NCI-H226 (cell line): ENCODE data around the gene CHMP6.

Source experiments
- DNase-seq: peaks from one replicate; pipeline ENCODE4 v3.0.0-alpha.2; 2015

The CHMP6 gene

DNA sequence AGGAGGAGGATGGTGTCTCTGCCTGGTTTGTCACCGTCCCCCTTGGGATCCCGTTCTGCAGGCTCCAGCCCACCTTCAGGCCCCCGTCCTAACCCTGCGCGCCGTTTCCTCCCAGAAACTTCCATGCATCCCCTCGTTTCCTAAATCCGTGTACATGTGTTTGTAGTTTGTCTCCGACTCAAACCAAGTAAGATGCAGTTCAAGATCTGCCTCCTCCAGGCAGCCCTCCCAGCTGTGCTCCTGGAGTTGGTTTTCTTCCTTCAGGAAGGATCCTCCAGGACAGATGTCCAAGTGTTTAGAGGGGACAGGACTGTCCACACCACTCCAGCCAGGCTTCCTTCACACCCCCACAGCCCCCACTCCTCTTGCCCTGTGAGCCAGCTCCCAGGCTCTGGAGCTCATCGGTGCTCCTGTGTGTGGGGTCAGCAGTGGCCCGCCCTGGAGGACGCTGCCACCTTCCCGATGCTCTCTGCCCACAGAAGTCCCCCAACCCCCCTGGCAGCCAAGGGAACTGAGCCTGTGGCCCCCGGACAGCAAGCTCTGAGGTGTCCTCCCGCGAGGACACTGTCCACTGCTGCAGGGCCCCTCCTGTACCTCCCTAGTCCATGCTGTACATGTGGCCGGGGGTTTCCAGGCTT lies 54.6 kb downstream of the CHMP6 start:
- DNase-seq = no peak

DNA sequence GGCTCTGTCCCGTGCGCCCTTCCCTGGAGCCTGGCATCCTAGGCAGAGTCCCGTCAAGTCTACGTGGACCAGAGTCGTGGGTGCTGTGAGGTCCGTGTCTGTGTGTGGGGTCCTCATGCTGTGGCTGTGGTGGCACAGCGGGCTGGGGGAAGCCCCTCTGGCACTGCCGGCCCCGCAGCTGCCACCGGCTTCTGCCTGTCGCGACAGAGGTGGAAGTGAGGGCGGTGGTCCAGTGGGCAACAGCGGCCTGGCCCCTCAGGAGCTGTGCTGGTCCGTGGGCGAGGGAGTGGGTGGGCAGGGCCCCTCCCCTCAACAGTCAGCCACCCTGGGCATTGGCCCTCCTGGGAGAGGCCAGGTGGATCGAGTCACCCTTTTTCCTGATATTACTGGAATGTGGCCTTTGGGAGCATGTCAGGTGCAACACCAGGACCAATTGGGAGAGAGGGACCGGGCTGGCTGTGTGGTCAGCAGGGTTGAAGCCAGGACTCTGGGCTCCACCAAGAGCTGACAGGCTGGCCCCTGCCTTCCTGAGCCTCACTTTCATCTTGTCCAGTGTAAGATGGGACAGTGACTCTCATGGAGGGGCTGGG lies 55.2 kb downstream of the CHMP6 start:
- DNase-seq = no peak

DNA sequence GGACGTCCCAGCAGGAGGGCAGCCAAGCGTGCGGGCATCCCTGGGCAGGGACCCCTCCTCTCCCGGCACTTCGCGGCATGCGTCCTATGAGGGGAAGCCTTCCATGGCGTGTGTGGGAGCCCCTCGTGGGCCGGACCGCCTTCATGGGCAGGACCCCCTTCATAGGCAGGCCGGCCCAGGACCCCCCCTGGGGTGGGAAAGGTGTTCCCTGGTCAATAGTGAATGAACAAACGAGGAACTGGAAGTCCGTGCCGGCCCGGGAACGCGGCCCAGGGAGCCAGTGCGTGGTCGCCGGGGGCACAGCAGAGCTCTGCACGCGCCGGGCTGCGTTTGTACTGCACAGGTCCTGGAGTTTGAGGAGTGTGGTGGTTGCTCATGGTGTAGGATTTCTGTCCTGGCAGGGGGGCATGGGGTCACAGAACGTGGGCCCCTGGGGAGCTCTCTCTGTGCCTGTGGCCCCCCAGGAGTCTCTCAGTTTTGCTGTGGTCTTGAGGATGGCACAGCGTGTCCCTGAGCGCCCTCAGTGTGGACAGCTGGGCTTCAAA lies 57.3 kb downstream of the CHMP6 start:
- DNase-seq = no peak

DNA sequence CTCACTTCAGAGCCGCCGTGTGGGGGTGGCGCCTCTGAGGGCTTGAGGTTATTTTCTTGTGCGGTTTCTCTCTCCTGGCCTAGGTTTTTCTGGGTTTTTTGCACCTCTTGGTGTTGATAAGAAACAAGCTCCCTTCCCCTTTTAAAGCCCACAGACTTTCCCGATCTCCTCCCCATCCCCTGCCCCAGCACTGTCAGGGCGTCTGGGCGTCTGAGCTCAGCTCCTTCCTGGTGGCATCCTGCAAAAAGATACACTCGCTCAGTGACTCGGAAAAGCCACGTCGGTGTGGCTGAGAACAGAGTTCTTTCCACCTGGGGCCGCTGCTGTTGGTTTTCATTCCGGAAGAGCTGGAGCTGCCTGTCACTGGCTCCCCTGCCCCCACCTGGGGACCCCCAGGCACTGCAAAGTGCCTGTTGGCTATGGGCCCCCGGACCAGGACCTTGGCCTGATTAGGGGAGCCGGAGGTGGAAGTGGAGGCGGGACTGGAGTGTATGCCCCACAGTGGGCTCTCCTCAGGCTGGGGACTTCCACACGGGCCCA lies 57.8 kb downstream of the CHMP6 start:
- no peak for DNase-seq
